NCI-H510A (cell line): ENCODE results near the gene CNDP1.

Source experiments
- DNase-seq: peaks from one replicate; lab custom pipeline; 2025; lab: John Stamatoyannopoulos, UW

The CNDP1 gene

DNA sequence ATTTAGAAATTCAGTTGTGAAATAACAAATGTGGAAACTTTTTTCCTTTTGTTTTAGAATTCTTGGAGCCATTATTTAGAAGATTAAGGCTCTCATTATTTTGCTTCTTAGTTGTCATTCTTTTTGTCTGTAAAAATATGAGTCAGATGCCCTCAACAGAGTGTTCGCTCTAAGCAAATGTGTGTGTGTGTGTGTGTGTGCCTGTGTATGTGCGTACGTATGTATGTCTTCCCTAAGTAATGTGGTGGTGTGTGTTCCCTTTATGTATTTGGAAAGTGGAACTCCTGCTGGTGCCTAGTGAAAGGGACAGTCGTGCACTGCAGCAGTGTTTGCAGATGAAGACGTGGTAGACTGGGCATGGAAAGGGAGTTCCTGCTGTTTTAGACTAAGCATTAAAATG, 90.9 kb downstream of the CNDP1 start:
- no peak for DNase-seq

DNA sequence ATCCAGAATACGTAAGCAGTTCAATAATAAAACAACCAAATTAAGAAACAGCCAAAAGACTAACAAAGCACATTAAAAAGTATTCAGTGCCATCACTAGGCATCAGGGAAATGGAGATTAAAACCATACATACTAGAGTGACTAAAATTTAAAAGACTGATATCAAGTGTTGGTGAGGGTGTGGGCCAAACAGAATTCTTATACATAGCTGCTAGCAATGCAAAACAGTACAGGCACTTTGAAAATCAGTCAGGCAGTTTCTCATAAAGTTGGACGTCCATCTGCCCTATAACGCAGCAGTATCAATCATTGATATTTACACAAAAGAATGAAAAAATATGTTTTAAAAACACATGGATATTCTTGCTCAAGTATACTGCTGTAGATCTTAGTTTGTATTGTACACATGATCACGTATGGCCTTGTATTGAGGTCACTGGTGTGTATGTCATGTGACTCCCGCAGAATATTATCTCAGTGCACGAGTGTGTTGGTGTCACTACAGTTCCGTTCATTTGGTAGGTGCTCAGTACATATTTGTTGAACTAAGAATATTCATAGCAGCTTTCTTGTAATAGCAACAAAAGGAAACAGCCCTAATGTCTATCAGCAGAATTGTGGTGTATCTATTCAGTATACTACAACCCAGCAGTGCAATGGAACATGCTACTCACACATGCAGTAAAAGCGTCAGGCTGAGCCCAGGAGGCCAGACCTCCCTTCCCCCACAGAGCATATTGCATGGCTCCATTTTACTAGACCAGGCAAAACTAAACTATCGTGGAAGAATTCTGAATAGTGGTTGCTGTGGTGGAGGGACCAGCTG, 92.0 kb downstream of the CNDP1 start:
- DNase-seq = no peak

DNA sequence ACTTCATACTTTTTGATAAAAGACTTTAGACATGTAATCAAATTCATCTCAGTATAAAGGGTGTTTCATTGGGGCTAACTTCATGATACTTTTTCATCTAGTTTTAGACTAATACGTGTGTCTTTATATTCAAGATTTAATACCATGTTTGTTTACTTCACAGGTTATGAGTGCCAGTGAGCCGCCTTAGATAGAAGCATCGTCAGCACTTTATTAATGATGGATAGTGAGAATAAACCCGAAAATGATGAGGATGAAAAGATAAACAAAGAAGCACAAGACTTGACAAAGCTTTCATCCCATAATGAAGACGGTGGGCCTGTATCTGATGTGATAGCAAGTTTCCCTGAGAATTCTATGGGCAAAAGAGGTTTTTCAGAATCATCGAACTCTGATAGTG, 96.5 kb downstream of the CNDP1 start:
- no peak for DNase-seq

DNA sequence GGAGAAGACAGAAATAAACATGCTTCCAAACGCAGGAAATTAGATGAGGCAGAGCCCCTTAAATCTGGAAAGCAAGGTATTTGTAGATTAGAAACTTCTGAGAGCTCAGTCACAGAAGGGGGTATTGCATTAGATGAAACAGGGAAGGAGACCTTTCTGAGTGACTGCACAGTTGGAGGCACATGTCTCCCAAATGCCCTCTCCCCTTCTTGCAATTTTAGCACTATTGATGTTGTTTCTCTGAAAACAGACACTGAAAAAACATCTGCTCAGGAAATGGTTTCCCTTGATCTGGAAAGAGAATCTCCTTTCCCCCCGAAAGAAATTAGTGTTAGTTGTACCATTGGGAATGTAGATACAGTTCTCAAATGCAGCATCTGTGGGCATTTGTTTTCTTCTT, 96.9 kb downstream of the CNDP1 start:
- no peak for DNase-seq

DNA sequence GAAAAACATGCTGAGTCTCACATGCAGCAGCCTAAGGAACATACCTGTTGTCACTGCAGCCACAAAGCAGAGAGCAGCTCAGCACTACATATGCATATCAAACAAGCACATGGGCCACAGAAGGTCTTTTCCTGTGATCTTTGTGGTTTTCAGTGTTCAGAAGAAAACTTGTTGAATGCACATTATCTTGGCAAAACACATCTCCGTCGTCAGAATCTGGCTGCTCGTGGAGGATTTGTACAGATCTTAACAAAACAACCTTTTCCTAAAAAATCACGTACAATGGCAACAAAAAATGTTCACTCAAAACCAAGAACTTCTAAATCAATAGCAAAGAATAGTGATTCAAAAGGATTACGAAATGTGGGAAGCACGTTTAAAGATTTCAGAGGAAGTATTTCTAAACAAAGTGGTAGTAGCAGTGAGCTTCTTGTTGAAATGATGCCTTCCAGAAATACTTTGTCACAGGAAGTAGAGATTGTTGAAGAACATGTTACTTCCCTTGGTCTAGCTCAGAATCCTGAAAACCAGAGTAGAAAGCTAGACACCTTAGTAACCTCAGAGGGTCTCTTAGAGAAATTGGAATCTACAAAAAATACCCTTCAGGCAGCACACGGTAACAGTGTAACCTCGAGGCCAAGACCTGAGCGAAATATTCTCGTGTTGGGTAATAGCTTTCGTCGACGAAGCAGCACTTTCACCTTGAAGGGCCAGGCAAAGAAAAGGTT, 97.5 kb downstream of the CNDP1 start:
- no peak for DNase-seq

DNA sequence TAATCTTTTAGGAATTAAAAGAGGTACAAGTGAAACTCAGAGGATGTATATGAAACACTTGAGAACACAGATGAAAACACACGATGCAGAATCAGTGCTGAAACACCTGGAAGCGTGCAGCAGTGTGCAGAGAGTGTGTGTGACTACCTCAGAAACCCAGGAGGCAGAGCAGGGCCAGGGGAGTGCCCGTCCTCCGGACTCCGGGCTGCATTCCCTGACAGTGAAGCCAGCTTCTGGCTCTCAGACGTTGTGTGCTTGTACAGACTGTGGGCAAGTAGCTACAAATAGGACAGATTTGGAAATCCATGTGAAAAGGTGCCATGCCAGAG, 98.0 kb downstream of the CNDP1 start:
- no peak for DNase-seq

DNA sequence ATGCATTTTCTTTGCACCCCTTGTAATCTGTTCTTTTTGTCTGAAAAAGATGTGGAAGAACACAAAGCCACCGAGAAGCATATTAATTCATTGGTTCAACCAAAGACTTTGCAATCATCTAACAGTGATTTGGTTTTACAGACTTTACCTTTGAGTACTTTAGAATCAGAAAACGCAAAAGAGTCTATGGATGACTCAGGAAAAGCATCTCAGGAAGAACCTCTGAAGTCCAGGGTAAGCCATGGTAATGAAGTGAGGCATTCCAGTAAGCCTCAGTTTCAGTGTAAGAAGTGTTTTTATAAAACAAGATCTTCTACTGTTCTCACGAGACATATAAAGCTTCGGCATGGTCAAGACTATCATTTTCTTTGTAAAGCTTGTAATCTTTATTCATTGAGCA, 98.6 kb downstream of the CNDP1 start:
- DNase-seq = no peak

DNA sequence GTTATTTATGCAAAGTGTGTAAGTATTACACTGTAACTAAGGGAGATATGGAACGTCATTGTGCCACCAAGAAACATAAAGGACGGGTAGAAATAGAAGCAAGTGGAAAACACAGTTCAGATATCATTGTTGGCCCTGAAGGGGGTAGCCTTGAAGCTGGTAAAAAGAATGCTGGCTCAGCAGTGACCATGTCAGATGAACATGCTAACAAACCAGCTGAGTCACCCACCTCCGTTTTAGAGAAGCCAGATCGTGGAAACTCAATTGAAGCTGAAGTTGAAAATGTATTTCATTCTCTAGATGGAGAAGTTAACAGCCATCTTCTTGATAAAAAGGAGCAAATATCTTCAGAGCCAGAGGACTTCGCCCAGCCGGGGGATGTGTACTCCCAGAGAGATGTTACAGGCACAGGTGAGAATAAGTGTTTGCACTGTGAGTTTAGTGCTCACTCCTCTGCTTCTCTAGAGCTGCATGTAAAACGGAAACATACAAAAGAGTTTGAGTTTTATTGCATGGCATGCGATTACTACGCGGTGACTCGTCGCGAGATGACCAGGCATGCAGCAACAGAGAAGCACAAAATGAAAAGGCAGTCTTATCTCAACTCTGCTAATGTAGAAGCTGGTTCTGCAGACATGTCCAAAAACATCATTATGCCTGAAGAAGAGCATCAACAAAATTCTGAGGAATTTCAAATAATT, 99.5 kb downstream of the CNDP1 start:
- peak; percentile 62 for DNase-seq

DNA sequence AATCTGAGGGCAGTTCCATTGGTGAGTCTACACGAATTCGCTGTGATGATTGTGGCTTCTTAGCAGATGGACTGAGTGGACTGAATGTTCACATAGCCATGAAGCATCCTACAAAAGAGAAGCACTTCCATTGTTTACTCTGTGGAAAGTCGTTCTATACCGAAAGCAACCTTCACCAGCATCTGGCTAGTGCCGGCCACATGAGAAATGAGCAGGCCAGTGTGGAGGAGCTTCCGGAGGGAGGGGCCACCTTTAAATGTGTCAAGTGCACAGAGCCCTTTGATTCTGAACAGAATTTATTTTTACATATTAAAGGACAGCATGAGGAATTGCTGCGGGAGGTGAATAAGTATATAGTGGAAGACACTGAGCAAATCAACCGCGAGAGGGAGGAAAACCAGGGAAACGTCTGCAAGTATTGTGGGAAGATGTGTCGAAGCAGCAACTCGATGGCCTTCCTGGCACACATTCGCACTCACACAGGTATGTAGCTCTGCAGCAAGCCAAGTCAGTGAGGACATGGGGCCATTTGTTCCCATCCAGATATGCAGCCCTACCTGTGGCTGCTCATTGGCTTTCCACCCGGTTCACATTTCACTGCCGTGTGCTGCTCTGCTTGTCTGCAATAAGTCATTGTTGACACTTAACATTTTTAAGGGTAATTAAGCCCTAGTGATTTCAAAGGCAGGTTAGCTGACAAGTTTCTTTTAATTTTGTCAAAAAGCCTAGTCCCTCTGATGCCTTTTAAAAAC, 101.1 kb downstream of the CNDP1 start:
- peak; percentile 87 for DNase-seq
